Epithelial cell of esophagus (primary cell): ENCODE results near the gene SFXN5.
A peak's percentile ranks its signal among the peaks of the same experiment; 100 is the strongest.

Experiments used
- DNase-seq: peaks from one replicate; pipeline ENCODE4 v3.0.0; 2010; ENCODE audit warnings: low read depth
- H3K4me3 ChIP-seq: 2 replicates; pipeline ENCODE4 v1.5.1; 2011; ENCODE audit warnings: mild to moderate bottlenecking, low read length, control low read depth
- TF ChIP-seq, protein P1 (sequence below): IDR thresholded peaks from 2 replicates; pipeline ENCODE4 v1.5.1; 2011; ENCODE audit warnings: low read depth, mild to moderate bottlenecking, low read length, control low read depth, inconsistent platforms; ENCODE audit not compliant: insufficient read depth; ENCODE audit errors: missing control alignments

SFXN5 gene

DNA sequence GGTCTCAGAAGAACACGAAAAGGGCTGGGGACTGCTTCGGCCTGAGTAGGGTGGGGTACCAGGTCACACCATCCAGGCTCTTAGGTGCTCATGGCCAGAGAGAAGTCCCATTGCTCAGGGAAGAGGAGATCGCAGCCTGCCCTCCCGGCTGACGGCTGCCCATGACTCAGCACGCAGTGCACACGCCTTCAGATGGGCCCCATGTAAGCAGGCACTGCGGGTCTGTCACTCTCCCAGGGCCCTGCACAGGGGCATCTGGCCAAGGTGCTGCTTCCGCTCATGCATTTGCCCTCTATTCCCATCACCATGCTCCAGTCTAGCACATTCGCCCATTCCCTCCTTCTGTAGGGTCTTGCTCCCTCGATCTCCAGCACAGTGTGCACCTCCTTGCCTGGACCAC is 34.7 kb downstream of the SFXN5 start:
- TF ChIP-seq, protein P1, sequence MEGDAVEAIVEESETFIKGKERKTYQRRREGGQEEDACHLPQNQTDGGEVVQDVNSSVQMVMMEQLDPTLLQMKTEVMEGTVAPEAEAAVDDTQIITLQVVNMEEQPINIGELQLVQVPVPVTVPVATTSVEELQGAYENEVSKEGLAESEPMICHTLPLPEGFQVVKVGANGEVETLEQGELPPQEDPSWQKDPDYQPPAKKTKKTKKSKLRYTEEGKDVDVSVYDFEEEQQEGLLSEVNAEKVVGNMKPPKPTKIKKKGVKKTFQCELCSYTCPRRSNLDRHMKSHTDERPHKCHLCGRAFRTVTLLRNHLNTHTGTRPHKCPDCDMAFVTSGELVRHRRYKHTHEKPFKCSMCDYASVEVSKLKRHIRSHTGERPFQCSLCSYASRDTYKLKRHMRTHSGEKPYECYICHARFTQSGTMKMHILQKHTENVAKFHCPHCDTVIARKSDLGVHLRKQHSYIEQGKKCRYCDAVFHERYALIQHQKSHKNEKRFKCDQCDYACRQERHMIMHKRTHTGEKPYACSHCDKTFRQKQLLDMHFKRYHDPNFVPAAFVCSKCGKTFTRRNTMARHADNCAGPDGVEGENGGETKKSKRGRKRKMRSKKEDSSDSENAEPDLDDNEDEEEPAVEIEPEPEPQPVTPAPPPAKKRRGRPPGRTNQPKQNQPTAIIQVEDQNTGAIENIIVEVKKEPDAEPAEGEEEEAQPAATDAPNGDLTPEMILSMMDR = no peak
- no peak overlapping the region for H3K4me3 ChIP-seq
- no peak for DNase-seq

DNA sequence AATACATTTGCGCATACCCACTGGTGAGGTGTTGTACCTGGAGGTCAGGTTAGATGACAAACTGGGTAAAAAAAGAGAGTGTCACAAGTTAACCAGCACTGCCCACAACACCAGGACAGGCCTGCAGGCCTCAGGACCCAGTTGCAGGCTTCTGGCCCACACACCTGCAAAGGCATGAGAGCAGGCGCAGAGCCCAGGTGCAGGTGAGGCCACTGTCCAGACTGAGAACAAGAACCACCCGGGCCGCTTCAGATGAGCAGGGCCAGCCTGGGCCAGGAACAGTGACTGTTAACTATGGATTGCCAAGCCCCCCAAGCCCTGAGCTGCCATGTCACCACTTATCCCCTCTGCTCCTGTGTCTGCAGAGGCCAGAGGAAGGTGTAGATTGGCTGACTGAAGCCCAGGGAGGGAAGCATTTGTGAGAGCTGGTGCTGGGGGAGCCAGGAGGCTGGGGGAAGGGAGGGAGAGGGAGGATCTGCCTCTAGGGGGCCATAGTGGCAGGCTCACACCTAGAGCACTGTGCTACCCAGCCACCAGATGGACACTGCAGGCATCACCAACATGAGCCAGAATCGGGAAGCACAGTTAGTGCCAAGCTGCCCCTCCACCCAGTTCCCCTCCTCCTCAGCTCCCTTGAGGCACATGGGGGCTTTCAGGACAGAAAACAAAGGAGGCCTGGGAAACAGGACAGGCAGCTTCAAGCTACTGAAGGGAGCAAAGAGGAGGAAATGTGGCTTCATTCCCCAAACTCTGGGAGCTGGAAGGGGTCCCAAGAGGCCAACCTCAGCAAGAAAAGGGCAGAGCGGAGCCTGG is 35.4 kb downstream of the SFXN5 start:
- H3K4me3 ChIP-seq = no peak overlapping the region
- TF ChIP-seq, protein P1 = no peak
- no peak for DNase-seq

DNA sequence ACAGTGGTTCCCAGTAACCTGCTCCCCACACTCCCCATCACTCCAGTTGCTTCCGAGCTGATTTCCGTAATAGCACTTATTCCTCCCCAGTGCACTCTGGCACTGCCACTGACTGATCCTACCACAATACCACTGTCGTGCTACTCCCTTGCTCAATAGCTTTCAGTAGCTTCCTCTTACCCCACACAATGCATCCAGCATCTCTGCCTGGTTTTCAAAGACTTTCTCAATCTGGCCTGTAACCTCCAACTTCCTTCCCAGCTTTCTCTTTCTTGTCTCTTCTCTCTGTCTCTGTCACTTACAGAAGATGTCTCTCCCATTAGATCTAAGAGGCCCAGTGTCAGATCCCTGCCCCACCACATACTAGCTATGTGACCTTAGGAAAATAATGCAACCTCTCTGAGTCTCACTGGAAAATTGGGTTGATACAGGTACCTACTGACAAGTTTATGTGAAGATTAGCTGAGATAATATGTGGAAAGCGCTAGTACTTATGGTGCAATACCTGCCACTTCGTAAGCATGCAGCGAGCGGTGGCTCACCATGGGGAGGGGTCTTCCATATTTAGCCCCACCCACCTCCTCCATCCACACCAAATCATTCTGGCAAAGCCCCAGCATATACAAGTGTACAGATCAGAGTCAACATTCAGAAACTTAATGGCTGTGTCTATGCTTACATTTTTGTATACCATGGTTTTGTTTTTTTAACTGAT is 36.7 kb downstream of the SFXN5 start:
- DNase-seq = no peak

DNA sequence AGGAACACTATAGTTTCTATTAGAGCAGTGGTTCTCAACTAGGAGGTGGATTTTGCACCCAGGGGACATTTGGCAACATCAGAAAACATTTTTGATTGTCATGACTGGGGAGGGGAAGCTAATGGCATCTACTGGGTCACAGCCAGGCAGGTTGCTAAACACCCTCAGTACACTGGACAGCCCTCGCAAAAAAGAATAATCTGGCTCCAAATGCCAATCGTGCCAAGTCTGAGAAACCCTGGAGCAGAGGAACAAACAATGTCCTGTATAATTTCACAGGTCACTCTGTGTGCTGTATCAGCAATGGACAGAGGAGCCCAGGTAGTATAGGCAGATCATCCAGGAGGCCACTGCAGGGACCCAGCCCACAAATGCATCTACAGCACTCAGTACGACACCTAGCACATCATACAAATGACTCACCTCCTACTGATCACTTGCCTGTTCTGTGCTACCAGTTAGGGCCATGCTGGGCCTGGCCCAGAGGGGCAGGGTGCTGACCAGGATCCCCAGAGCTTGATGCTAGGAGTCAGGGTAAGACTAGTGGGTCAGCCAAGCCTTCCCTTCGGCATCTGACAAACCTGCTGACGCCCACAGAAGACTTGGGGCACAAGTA is 37.6 kb downstream of the SFXN5 start:
- peak; percentile 9 for DNase-seq
- H3K4me3 ChIP-seq = no peak overlapping the region
- TF ChIP-seq, protein P1 = no peak

More for the DNA sequence above, 36.7 kb downstream of the SFXN5 start:
- H3K4me3 ChIP-seq = no peak overlapping the region
- TF ChIP-seq, protein P1 = no peak

DNA sequence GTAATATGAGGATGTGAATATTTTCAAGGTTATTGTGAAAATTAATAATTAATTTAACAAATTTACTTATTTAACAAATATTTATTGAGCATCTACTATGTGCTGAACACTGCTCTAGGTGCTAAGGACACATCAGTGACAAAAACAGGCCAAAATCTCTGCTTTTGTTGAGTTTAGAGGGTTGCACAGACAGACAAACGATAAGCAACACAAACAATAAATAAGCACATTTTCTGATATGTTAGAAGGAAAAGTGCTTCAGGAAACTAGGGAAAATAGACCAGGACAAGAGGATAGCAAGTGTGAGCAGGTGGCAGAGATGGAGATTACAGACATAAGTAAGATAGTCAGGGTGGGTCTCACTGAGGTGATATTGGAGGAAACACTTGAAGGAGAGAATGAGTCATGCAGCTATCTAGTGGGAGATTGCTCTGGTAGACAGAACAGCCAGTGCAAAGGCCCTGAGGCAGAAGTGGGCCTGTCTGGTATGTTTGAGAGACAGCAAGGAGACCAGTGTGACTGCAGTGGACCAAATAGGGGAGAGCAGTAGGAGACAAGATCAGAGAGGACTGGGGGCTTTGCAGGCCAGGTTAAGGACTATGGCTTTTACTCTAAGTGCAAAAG is 38.3 kb downstream of the SFXN5 start:
- TF ChIP-seq, protein P1 = no peak
- DNase-seq = peak; percentile 8
- H3K4me3 ChIP-seq = no peak overlapping the region

DNA sequence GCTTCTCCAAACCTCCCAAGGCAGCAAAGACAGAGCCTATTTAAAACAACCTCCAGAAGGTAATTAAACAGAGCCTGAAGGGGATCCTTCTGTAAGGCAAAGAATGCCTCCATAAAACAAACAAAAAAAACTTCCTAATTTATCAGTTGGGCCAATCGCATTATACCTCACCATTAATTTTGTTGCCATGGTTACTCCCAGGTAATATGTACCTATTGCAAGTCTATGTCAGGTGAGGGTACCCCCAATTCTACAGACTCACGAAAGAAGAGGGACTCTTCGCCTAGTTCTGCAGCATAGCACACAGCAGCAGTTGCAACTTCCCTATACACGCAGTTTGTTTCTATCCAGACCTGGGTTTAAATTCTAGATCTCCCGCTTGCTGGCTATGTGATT is 38.8 kb downstream of the SFXN5 start:
- TF ChIP-seq, protein P1 = no peak

More for the DNA sequence above, 38.8 kb downstream of the SFXN5 start:
- DNase-seq = no peak
- no peak overlapping the region for H3K4me3 ChIP-seq
